GM19328 (cell line): ENCODE measurements around the gene SEPTIN12.
A peak's percentile ranks its signal among the peaks of the same experiment; 100 is the strongest.
"Not testable (repeated sequence)": the region's sequence is repeated elsewhere in the genome, so short reads cannot be mapped to it uniquely, and the experiment has no call there.

Source experiments
- ATAC-seq: cut with Tn5 transposase; IDR thresholded peaks from one replicate; pipeline ENCODE4 v1.9.1; 2021; ENCODE audit warnings: mild to moderate bottlenecking, moderate library complexity; ENCODE audit not compliant: unreplicated experiment

SEPTIN12 gene

GRCh38 chr16:4760221-4760910, 27.8 kb downstream of the SEPTIN12 start:
- ATAC-seq = no peak

GRCh38 chr16:4755687-4756086, 32.5 kb downstream of the SEPTIN12 start:
- ATAC-seq = no peak

- no peak for ATAC-seq
These were observed 33.3 kb downstream of the SEPTIN12 start for GRCh38 chr16:4754865-4755264.

GRCh38 chr16:4753227-4753626, 34.9 kb downstream of the SEPTIN12 start:
- no peak for ATAC-seq

GRCh38 chr16:4752351-4753100, 35.6 kb downstream of the SEPTIN12 start:
- no peak for ATAC-seq

- no peak for ATAC-seq
These were observed 37.2 kb downstream of the SEPTIN12 start for GRCh38 chr16:4750896-4751295.

GRCh38 chr16:4749700-4750257, 38.4 kb downstream of the SEPTIN12 start:
- ATAC-seq = no peak

- ATAC-seq = no peak
These were observed 39.3 kb downstream of the SEPTIN12 start for GRCh38 chr16:4748682-4749411.

- ATAC-seq = no peak
These were observed 40.1 kb downstream of the SEPTIN12 start for GRCh38 chr16:4747906-4748681.

- no peak for ATAC-seq
These were observed 41.1 kb downstream of the SEPTIN12 start for GRCh38 chr16:4746991-4747574.

GRCh38 chr16:4746215-4746614, 41.9 kb downstream of the SEPTIN12 start:
- ATAC-seq = no peak

GRCh38 chr16:4745274-4745569, 42.9 kb downstream of the SEPTIN12 start:
- ATAC-seq = no peak

- no peak for ATAC-seq
These were observed 43.4 kb downstream of the SEPTIN12 start for GRCh38 chr16:4744555-4745273.

- no peak for ATAC-seq
These were observed 44.8 kb downstream of the SEPTIN12 start for GRCh38 chr16:4743226-4743878.

- not testable (repeated sequence) for ATAC-seq
These were observed 49.8 kb downstream of the SEPTIN12 start for GRCh38 chr16:4738370-4738769.

- ATAC-seq = no peak
These were observed 50.6 kb downstream of the SEPTIN12 start for GRCh38 chr16:4737545-4737944.

- ATAC-seq = no peak
These were observed 51.6 kb downstream of the SEPTIN12 start for GRCh38 chr16:4736546-4736945.

- peak; percentile 49 for ATAC-seq
These were observed 53.2 kb downstream of the SEPTIN12 start for GRCh38 chr16:4734730-4735535.
